Lung (tissue), 12 donors: ENCODE measurements around the gene SESN1. TPM values are rescaled to one million over a fixed set of nuclear protein-coding genes. Genes with fewer than 3 reads are reported as not detected.

Source experiments
- ATAC-seq: fragments of 200-7000 bp; cut with Tn5 transposase; one replicate; pipeline ENCODE4 v1.9.1; 2020; ENCODE audit warnings: moderate number of reproducible peaks; ENCODE audit not compliant: insufficient read depth, low FRiP score
- DNase-seq, 3 donors: peaks; one replicate each; pipeline ENCODE4 v3.0.0-alpha.2; 2013 to 2017
- H3K27ac ChIP-seq, 2 donors: one replicate each; pipeline ENCODE4 v1.5.1; 2013; ENCODE audit warnings: mild to moderate bottlenecking in 2 of 2, moderate library complexity in 2 of 2, control low read depth in 1 of 2, inconsistent platforms in 1 of 2, low read depth in 1 of 2, low read length in 1 of 2
- H3K27me3 ChIP-seq, 3 donors: one replicate each; pipeline ENCODE4 v1.5.1; 2013; ENCODE audit warnings: low read length in 2 of 3; ENCODE audit not compliant: control insufficient read depth in 3 of 3, insufficient read depth in 3 of 3
- H3K36me3 ChIP-seq, 4 donors: one replicate each; pipeline ENCODE4 v1.5.1; 2013; ENCODE audit warnings: low read length in 4 of 4, mild to moderate bottlenecking in 1 of 4, moderate library complexity in 1 of 4; ENCODE audit not compliant: control insufficient read depth in 4 of 4, insufficient read depth in 4 of 4
- H3K4me1 ChIP-seq, 5 donors: one replicate each; pipeline ENCODE4 v1.5.1; 2013; ENCODE audit warnings: low read length in 5 of 5, mild to moderate bottlenecking in 2 of 5, moderate library complexity in 1 of 5; ENCODE audit not compliant: control insufficient read depth in 5 of 5, insufficient read depth in 5 of 5
- H3K4me3 ChIP-seq: one replicate; pipeline ENCODE4 v1.5.1; 2013; ENCODE audit warnings: mild to moderate bottlenecking, control low read depth, moderate library complexity
- H3K9ac ChIP-seq, 2 donors: one replicate each; pipeline ENCODE4 v1.5.1; 2013; ENCODE audit warnings: low read length in 2 of 2, control low read depth in 1 of 2; ENCODE audit not compliant: insufficient read depth in 1 of 2
- H3K9me3 ChIP-seq, 4 donors: one replicate each; pipeline ENCODE4 v1.5.1; 2013; ENCODE audit warnings: low read length in 3 of 4, mild to moderate bottlenecking in 1 of 4, moderate library complexity in 1 of 4; ENCODE audit not compliant: control insufficient read depth in 4 of 4, insufficient read depth in 3 of 4
- WGBS, 2 donors: extraction: QIAGEN DNeasy Blood & Tissue Kit; methylation state at CpG; one replicate each; pipeline ENCODE4 v1.1.7; 2013; 5-methylcytosine and 5-hydroxymethylcytosine counted together
- polyA plus RNA-seq, 2 donors: library from polyadenylated mRNA; stranded (reverse); fragments of 200-250 nt; gene quantifications; one replicate each; pipeline ENCODE4 v1.2.1, GENCODE V29; 2013
- total RNA-seq, 2 donors: library from RNA; depleted of rRNA in 1 of 2; stranded (reverse); fragments of >200 nt in 1 of 2; gene quantifications; one replicate each; pipeline ENCODE4 v1.2.1, GENCODE V29; 2014 to 2021
- TF ChIP-seq, protein P1 (sequence below): IDR thresholded peaks from 2 replicates; pipeline ENCODE4 v1.5.1; 2012; ENCODE audit warnings: mild to moderate bottlenecking; ENCODE audit errors: control extremely low read depth, extremely low read depth
- donor health status: control.
- donor health status: control.
- donor health status: Bipolar disorder and iron deficiency.
- donor health status: healthy.
- donor health status: DM: yes; HTN: yes; CAD: no.

SESN1 gene
- total and polyA plus RNA-seq, 4 donors: 12.9 to 69.8 (median 21.0) TPM

DNA sequence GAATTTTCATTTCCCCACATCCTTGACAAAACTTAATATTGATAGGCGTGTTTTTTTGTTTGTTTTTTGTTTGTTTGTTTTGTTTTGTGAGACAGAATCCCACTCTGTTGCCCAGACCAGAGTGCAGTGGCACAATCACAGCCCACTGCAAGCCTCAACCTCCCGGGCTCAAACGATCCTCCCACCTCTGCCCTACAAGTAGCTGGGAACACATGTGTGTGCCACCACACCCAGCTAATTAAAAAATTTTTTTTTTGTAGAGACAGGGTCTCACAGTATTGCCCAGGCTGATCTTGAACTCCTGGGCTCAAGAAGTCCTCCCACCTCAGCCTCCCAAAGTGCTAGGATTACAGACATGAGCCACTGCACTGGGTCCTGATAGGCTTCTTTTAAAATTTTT, 9.9 kb upstream of the SESN1 start:
- Histone ChIP-seq H3K4me1 (no peaks in the 10 kb centered on the region), H3K27me3 (no peaks in the 10 kb centered on the region), H3K36me3 (peaks cover 0 to 9% (median under 1%) of the 10 kb centered on the region in 4 donors), H3K4me3 (no peak overlapping the region), H3K27ac (no peak overlapping the region), H3K9me3 (no peaks in the 10 kb centered on the region), H3K9ac (no peak overlapping the region)
- ATAC-seq (no peak), DNase-seq (no peak)
- TF ChIP-seq, protein P1, sequence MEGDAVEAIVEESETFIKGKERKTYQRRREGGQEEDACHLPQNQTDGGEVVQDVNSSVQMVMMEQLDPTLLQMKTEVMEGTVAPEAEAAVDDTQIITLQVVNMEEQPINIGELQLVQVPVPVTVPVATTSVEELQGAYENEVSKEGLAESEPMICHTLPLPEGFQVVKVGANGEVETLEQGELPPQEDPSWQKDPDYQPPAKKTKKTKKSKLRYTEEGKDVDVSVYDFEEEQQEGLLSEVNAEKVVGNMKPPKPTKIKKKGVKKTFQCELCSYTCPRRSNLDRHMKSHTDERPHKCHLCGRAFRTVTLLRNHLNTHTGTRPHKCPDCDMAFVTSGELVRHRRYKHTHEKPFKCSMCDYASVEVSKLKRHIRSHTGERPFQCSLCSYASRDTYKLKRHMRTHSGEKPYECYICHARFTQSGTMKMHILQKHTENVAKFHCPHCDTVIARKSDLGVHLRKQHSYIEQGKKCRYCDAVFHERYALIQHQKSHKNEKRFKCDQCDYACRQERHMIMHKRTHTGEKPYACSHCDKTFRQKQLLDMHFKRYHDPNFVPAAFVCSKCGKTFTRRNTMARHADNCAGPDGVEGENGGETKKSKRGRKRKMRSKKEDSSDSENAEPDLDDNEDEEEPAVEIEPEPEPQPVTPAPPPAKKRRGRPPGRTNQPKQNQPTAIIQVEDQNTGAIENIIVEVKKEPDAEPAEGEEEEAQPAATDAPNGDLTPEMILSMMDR: no peak
- WGBS, 2 donors: 93 to 97% methylated on average over 3 of the region's 3 CpGs

DNA sequence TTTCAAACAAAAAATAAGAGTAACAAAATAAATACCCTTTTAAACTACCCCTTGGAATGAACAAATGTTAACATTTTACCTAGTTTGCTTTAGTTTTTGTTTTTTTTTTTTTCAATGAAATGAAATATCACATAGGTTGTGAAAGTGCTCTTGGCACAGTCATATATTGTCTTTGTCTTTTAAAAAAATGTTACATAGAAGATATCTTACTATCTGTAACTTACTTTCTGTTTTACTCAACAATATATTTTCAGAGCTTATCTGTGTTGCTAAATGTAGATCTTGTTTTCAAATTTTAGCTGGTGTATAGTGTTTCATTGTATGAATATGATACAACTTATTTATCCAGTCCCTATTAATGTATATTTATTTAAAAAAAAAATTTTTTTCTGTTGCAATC, 9.3 kb upstream of the SESN1 start:
- no peaks in the 10 kb centered on the region for H3K9me3 ChIP-seq
- TF ChIP-seq, protein P1: no peak
- no peak overlapping the region for H3K9ac ChIP-seq
- no peak for ATAC-seq
- no peak overlapping the region for H3K27ac ChIP-seq
- H3K4me3 ChIP-seq: no peak overlapping the region
- H3K27me3 ChIP-seq: no peaks in the 10 kb centered on the region
- DNase-seq: no peak
- H3K4me1 ChIP-seq: no peaks in the 10 kb centered on the region
- H3K36me3 ChIP-seq: peaks cover 0 to 9% (median under 1%) of the 10 kb centered on the region in 4 donors

- DNase-seq (no peak), ATAC-seq (no peak)
- Histone ChIP-seq H3K27me3 (no peaks in the 10 kb centered on the region), H3K9ac (no peak overlapping the region), H3K4me3 (no peak overlapping the region), H3K9me3 (no peaks in the 10 kb centered on the region), H3K36me3 (peaks cover 0 to 9% (median 0%) of the 10 kb centered on the region in 4 donors), H3K27ac (no peak overlapping the region), H3K4me1 (peaks cover 0 to under 1% (median 0%) of the 10 kb centered on the region in 5 donors)
- WGBS, 2 donors: 59 to 71% methylated on average over 1 of the region's 1 CpG
- TF ChIP-seq, protein P1: no peak
Observed at GRCh38 chr6:109102762-109103161, 8.1 kb upstream of the SESN1 start.

- TF ChIP-seq, protein P1: no peak
- Histone ChIP-seq H3K9ac (no peak overlapping the region), H3K4me1 (peaks cover 0 to 19% (median 6%) of the 10 kb centered on the region in 5 donors), H3K4me3 (no peak overlapping the region), H3K27ac (no peak overlapping the region), H3K36me3 (peaks cover 0 to 13% (median 0%) of the 10 kb centered on the region in 4 donors), H3K9me3 (no peaks in the 10 kb centered on the region), H3K27me3 (no peaks in the 10 kb centered on the region)
- WGBS, 2 donors: 97 to 100% methylated on average over 1 of the region's 1 CpG
- ATAC-seq (no peak), DNase-seq (no peak)
Observed at GRCh38 chr6:109097661-109098060, 3.0 kb upstream of the SESN1 start.
